ENCODE data around the gene FAM181A.

The FAM181A gene

GRCh38 chr14:93978735-93979134, 51.6 kb downstream of the FAM181A start:
- no peaks in the 10 kb centered on the region for H3K4me1 ChIP-seq (ENCODE audit: insufficient read depth, low read length)
- no peak overlapping the region for H2AFZ ChIP-seq (ENCODE audit: low read depth, low read length)
- no peaks in the 10 kb centered on the region for H3K9me3 ChIP-seq (ENCODE audit: low read length)
- H3K36me3 ChIP-seq (ENCODE audit: insufficient read depth, low read length): no peaks in the 10 kb centered on the region
- H3K27me3 ChIP-seq (ENCODE audit: insufficient read depth, low read length): no peaks in the 10 kb centered on the region
- H3K4me3 ChIP-seq (ENCODE audit: low read length): no peak overlapping the region
